Gastroesophageal sphincter (tissue), 4 donors: ENCODE data around the gene CMTM8. TPM values are rescaled to one million over a fixed set of nuclear protein-coding genes. Genes with fewer than 3 reads are reported as not detected.

Experiments
- ATAC-seq: fragments of 150-250 bp; one replicate; pipeline ENCODE4 v1.9.1; 2016; ENCODE audit warnings: mild to moderate bottlenecking, moderate library complexity
- H3K27ac ChIP-seq, 4 donors: fragments of 200-600 bp; sonication (generic) in 3 of 4; 1 replicate in 3 of 4; 2 replicates in 1 of 4; pipeline ENCODE4 v1.5.1; 2016 to 2019
- H3K27me3 ChIP-seq: fragments of 200-600 bp; sonication (generic); one replicate; pipeline ENCODE4 v1.5.1; 2019
- H3K36me3 ChIP-seq, 2 donors: fragments of 200-600 bp; sonication (generic); one replicate each; pipeline ENCODE4 v1.5.1; 2019; ENCODE audit warnings: control low read depth in 1 of 2
- H3K4me1 ChIP-seq, 3 donors: fragments of 200-600 bp; sonication (generic); 1 replicate in 2 of 3; 2 replicates in 1 of 3; pipeline ENCODE4 v1.5.1; 2016 to 2019; ENCODE audit warnings: control low read depth in 2 of 3
- H3K4me3 ChIP-seq, 2 donors: fragments of 200-600 bp; sonication (generic); one replicate each; pipeline ENCODE4 v1.5.1; 2019; ENCODE audit warnings: mild to moderate bottlenecking in 1 of 2, moderate library complexity in 1 of 2
- H3K9me3 ChIP-seq, 3 donors: fragments of 200-600 bp; sonication (generic); one replicate each; pipeline ENCODE4 v1.5.1; 2017 to 2019; ENCODE audit warnings: control low read depth in 2 of 3
- EP300 ChIP-seq: sonication (generic); formaldehyde crosslinking; IDR thresholded peaks from one replicate; pipeline ENCODE4 v1.6.1; 2017; ENCODE audit warnings: antibody characterized with exemption, mild to moderate bottlenecking
- POLR2A ChIP-seq, 2 donors: fragments of 450-650 bp; IDR thresholded peaks; one replicate each; pipeline ENCODE4 v1.6.1; 2017; ENCODE audit warnings: antibody characterized with exemption in 2 of 2, mild to moderate bottlenecking in 2 of 2, moderate library complexity in 1 of 2
- POLR2AphosphoS5 ChIP-seq: sonication (generic); formaldehyde crosslinking; IDR thresholded peaks from one replicate; pipeline ENCODE4 v1.6.1; 2017; ENCODE audit warnings: antibody characterized with exemption
- WGBS, 2 donors: methylation state at CpG; one replicate each; pipeline ENCODE4 v1.1.5; 2018; ENCODE audit warnings: low coverage in 1 of 2; 5-methylcytosine and 5-hydroxymethylcytosine counted together
- total RNA-seq, 4 donors: library from RNA; depleted of rRNA; stranded (reverse); fragments of >200 nt; gene quantifications; one replicate each; pipeline ENCODE4 v1.1.0, GENCODE V29; 2016
- TF ChIP-seq, protein P1 (sequence below), 4 experiments: fragments of 200-600 bp in 2 of 4; fragments of 450-650 bp in 2 of 4; sonication (generic) in 1 of 4; IDR thresholded peaks; one replicate each; pipeline ENCODE4 v1.5.1; 2017 to 2019; ENCODE audit warnings: antibody characterized with exemption in 4 of 4, mild to moderate bottlenecking in 2 of 4, moderate library complexity in 2 of 4

Gene CMTM8
- total RNA-seq, 4 donors from 2014 or later: 1.2 to 3.1 (median 1.6) TPM

DNA sequence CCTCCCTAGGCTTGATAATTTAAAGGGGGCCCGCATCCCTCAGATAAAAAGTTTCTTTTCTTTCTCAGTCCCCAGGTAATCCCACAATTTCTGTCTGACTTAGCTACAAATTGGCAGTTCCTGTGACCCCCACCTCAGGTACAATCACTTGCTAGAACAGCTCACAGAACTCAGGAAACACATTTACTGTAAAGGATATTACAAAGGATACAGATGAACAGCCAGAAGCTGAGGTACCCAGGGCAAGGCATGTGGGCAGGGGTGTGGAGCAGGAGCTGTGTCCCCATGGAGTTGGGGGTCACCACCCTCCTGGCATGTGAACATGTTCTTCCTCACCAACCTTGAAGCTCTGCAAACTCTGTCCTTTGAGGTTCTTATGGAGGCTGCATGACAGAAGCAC, 73.8 kb downstream of the CMTM8 start:
- Histone ChIP-seq H3K4me1 (peaks cover 0 to 6% (median 0%) of the 10 kb centered on the region in 3 donors), H3K36me3 (no peaks in the 10 kb centered on the region), H3K27ac (no peak overlapping the region), H3K27me3 (no peaks in the 10 kb centered on the region), H3K9me3 (no peaks in the 10 kb centered on the region), H3K4me3 (no peak overlapping the region)
- WGBS, 2 donors: 67 to 100% methylated on average over 1 of the region's 1 CpG
- ATAC-seq: no peak
- TF ChIP-seq POLR2A (IDR thresholded peaks at IDR 0.05) (no peak), EP300 (no peak), POLR2AphosphoS5 (no peak)
- TF ChIP-seq, protein P1, sequence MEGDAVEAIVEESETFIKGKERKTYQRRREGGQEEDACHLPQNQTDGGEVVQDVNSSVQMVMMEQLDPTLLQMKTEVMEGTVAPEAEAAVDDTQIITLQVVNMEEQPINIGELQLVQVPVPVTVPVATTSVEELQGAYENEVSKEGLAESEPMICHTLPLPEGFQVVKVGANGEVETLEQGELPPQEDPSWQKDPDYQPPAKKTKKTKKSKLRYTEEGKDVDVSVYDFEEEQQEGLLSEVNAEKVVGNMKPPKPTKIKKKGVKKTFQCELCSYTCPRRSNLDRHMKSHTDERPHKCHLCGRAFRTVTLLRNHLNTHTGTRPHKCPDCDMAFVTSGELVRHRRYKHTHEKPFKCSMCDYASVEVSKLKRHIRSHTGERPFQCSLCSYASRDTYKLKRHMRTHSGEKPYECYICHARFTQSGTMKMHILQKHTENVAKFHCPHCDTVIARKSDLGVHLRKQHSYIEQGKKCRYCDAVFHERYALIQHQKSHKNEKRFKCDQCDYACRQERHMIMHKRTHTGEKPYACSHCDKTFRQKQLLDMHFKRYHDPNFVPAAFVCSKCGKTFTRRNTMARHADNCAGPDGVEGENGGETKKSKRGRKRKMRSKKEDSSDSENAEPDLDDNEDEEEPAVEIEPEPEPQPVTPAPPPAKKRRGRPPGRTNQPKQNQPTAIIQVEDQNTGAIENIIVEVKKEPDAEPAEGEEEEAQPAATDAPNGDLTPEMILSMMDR (IDR thresholded peaks at IDR 0.05): no peak

- no peak overlapping the region for H3K27ac ChIP-seq
- no peak for ATAC-seq
- TF ChIP-seq EP300 (no peak), POLR2AphosphoS5 (no peak), POLR2A (IDR thresholded peaks at IDR 0.05) (no peak)
- TF ChIP-seq, protein P1 (IDR thresholded peaks at IDR 0.05): no peak
Measured at GRCh38 chr3:32313169-32313568, 74.7 kb downstream of the CMTM8 start.

GRCh38 chr3:32313723-32314473, 75.4 kb downstream of the CMTM8 start:
- Histone ChIP-seq H3K27ac (no peak overlapping the region), H3K4me3 (no peak overlapping the region), H3K9me3 (no peaks in the 10 kb centered on the region), H3K36me3 (no peaks in the 10 kb centered on the region), H3K27me3 (no peaks in the 10 kb centered on the region), H3K4me1 (peaks cover 0 to 6% (median 0%) of the 10 kb centered on the region in 3 donors)
- no peak for TF ChIP-seq EP300
- TF ChIP-seq, protein P1 (IDR thresholded peaks at IDR 0.05): no peak
- TF ChIP-seq POLR2A (IDR thresholded peaks at IDR 0.05): no peak
- TF ChIP-seq POLR2AphosphoS5: no peak
- 47 to 49% methylated on average over 3 to 5 of the region's 5 CpGs for WGBS, 2 donors
- no peak for ATAC-seq

More at GRCh38 chr3:32313169-32313568, 74.7 kb downstream of the CMTM8 start:
- H3K4me1 ChIP-seq: peaks cover 0 to 6% (median 0%) of the 10 kb centered on the region in 3 donors
- no peak overlapping the region for H3K4me3 ChIP-seq
- 93% methylated on average over 5 of the region's 6 CpGs; no CpG with 5 or more reads in 1 of the 2 donors for WGBS, 2 donors
- no peaks in the 10 kb centered on the region for H3K36me3 ChIP-seq
- H3K27me3 ChIP-seq: no peaks in the 10 kb centered on the region
- no peaks in the 10 kb centered on the region for H3K9me3 ChIP-seq

DNA sequence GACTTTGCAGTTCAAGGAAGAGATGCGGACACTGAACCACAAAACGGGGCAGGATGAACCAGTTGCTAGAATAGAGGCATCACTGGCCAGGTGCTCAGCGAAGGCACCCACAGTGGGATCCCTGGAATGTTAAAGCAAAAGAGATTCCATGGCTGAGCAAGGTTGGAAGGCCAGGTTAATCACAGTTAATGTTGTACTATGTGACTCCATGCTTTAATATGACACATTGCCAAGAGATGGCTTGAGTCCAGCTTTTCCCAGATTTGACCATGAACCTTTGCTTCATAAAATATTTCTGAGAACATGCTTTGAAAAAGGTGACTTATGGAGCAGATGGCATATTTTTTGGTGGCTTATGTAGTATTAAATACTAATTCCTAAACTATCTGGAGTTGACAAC, 77.0 kb downstream of the CMTM8 start:
- H3K9me3 ChIP-seq: no peaks in the 10 kb centered on the region
- 100% methylated on average over 3 of the region's 3 CpGs; no CpG with 5 or more reads in 1 of the 2 donors for WGBS, 2 donors
- TF ChIP-seq EP300: no peak
- TF ChIP-seq, protein P1 (IDR thresholded peaks at IDR 0.05): no peak
- no peak for TF ChIP-seq POLR2A (IDR thresholded peaks at IDR 0.05)
- TF ChIP-seq POLR2AphosphoS5: no peak
- no peak for ATAC-seq
- H3K36me3 ChIP-seq: no peaks in the 10 kb centered on the region
- peaks cover 0 to 6% (median 0%) of the 10 kb centered on the region in 3 donors for H3K4me1 ChIP-seq
- no peak overlapping the region for H3K4me3 ChIP-seq
- no peaks in the 10 kb centered on the region for H3K27me3 ChIP-seq
- no peak overlapping the region for H3K27ac ChIP-seq

DNA sequence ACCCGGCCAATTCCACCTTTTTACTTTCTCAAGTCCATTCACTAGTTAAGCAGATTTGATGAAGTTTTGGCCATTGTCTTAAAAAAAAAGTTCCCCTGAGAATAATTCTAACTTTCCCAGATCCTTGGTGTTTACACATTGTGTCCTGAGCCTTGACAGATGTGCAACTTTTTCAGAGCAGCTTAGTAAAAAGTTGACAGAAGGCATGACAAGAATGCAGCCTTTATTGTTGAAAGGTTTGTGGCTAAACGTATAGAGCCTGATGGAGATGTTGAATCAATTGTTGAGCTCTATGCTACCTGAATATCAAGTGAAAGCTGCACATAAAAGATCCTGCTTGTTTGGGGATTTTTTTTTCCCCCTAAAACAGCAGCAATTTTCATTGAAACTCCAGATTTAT, 77.8 kb downstream of the CMTM8 start:
- ATAC-seq: no peak
- Histone ChIP-seq H3K27ac (no peak overlapping the region), H3K36me3 (no peaks in the 10 kb centered on the region), H3K4me1 (peaks cover 0 to 5% (median 0%) of the 10 kb centered on the region in 3 donors), H3K9me3 (no peaks in the 10 kb centered on the region), H3K27me3 (no peaks in the 10 kb centered on the region), H3K4me3 (no peak overlapping the region)
- 50 to 81% methylated on average over 1 to 2 of the region's 2 CpGs for WGBS, 2 donors
- TF ChIP-seq EP300: no peak
- no peak for TF ChIP-seq POLR2AphosphoS5
- TF ChIP-seq, protein P1 (IDR thresholded peaks at IDR 0.05): no peak
- TF ChIP-seq POLR2A (IDR thresholded peaks at IDR 0.05): no peak
